Stimulated activated CD8-positive, alpha-beta memory T cell treated with anti-CD3 and anti-CD28 coated beads, Interleukin-12 subunit alpha, Interleukin-12 subunit beta, amount 100 ng/mL, for 24 hours (primary cell): ENCODE measurements around the gene ANKMY1.
A peak's percentile ranks its signal among the peaks of the same experiment; 100 is the strongest.
"Not testable (repeated sequence)": the region's sequence is repeated elsewhere in the genome, so short reads cannot be mapped to it uniquely, and the experiment has no call there.

Experiments used
- DNase-seq: peaks from one replicate; pipeline ENCODE4 v3.0.0-alpha.2; 2020; ENCODE audit errors: extremely low read depth

ANKMY1 gene

DNA sequence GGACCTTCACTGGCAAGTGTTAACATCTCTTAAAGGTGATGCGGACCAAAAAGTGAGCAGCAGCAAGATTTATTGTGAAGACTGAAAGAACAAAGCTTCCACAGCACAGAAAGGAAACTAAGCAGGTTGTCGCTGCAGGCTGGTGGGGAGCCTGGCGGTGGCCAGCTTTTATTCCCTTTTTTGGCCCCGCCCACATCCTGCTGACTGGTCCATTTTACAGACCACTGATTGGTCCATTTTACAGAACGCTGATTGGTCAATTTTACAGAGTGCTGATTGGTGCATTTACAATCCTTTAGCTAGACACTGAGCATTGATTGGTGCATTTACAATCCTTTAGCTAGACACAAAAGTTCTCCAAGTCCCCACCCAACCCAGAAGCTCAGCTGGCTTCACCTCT lies 35.9 kb downstream of the ANKMY1 start:
- not testable (repeated sequence) for DNase-seq

DNA sequence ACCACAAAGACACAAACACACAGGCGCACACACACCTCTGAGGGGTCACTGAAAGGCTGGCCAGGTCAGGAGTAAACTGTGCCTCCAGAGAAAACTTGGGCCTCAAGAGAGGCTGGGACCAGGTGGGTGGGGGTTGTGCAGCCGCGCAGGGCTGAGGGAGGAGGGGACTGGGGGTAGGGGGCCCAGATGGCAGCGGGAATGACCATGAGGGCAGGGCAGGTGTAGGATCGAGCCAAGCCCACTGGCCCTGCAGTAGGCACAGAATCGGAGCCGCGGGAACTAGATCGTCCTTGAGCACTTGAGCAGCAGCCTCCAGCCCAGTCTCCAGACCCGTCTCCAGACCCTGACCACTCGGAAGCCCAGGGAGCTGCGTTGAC lies 36.8 kb downstream of the ANKMY1 start:
- no peak for DNase-seq

- no peak for DNase-seq
Measured at GRCh38 chr2:240520130-240520973, 37.4 kb downstream of the ANKMY1 start.

DNA sequence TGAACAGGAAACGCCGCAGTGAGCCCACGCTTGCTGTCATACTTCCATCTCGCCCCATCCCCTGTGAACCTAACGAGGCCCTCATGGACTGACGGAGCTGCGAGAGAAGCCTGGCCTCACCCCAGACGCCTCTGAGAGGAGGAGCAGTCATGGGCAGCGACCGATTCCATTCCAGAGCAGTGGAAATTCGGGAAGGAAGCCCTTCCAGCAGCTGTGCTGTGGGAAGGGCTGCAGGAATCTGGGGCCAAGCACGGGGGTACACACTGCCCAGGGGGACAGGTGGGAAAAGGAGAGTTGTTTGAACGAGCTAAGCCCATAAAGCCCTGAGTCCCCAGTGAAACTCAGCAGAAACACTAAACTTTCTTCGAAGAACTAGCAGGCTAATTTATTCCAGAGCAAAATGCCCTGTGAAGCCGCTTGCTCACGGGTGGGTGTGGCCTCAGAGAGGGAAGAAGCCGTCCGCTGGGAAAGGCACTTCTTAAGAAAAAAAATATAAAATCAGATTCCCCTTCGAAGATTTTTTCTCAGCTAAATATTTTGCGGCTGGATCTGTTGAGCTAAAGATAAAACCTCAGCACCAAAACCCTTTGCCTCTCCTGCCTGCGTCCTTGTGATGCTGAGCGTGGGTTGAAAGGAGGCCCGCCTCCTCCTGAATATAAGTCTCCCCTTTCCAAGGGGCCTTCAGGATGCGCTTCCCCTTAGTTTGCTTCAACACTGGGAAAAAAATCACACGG lies 38.2 kb downstream of the ANKMY1 start:
- DNase-seq: no peak

- no peak for DNase-seq
Measured at GRCh38 chr2:240518981-240519380, 38.8 kb downstream of the ANKMY1 start.

DNA sequence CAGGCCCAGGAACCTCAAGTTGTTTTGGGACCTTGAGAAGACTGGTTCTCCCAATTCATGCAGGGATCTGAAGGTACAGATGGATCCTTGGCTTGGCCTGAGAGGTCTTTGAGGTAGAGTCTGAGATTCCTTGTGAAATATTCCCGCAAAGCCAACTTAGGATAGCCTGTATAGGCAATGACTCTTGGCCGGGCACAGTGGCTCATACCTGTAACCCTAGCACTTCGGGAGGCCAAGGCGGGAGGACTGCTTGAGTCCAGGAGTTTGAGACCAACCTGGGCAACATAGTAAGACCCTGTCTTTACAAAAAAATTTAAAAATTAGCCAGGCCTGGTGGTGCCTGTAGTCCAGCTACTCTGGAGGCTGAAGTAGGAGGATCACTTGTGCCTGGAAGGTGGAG lies 40.4 kb downstream of the ANKMY1 start:
- DNase-seq: no peak

GRCh38 chr2:240514631-240515030 lies 43.2 kb downstream of the ANKMY1 start:
- DNase-seq: no peak

DNA sequence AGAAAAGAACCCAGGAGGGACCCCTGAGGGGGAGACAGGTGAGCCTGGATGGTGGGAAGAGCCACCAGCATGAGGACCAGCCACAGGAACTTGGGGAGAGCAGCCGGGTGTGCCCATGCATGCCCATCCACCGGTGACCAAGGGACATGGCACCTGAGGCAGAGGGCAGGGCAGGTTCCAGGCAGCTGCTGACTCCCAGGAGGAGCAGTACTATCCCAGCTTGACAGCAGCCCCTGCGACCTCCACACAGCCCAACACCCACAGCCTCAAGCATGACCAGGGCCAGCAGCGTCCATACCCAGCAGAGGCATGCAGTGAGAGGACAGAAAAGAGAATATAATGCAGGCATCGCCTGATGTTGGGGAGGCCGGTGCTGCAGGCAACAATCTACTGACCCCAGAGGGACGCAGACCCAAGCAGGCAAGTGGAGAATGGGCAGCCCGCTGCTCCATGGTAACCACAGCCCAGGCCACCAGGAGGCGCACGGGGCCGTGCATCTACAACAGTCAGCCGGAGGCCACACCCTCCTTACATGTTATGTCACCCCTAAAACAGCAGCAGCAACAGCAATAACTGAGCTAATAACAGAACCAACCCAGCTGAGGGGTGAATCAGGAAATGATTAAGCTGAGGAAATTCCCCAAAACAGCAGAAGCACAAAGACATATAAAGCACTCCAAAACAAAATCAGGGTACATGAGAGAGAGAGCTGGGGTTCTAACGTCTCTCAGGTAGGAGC lies 44.1 kb downstream of the ANKMY1 start:
- peak; percentile 47 for DNase-seq

DNA sequence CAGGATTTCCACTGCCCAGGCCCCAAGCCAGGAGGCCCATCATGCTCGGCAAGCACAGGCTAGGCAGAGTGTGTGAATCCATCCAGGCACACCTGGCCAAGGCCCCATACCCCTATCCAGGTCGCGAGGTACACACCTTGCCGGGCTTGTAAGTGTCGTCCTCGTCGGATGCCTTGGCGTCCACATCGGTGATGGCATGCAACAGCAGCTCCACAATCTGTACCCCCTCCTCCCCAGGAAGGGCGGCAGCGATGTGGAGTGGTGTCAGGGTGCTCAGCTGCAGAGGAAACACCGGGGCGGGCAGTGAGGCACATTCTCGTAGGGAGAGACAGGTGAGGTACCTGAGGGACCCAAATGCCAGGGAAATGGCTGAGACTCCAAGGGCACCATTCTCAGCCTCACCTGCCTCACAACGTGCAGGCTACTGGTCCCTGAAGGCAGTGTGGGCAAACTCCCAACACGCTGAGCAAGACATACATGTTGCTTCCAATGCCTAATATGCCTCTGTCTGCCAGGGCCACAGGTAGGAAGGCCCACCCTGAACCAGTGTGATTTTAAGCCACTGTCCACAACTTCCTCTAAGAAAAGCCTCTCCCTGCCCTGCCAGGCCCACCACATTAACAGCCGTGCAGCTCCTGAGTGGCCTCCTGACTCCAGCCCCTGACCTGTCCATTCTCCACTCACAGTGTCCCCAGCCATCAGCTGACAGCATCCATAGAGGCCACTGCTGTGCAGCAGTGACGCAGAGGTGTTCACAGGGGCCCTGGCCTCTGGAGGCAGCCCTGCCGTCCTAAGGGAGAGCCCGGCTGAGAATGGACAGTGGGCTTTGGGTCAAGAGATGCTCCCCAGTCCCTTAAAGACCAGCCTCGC lies 44.9 kb downstream of the ANKMY1 start:
- DNase-seq: no peak

- no peak for DNase-seq
Measured at GRCh38 chr2:240512109-240512485, 45.7 kb downstream of the ANKMY1 start.

- no peak for DNase-seq
Measured at GRCh38 chr2:240511351-240512108, 46.3 kb downstream of the ANKMY1 start.

DNA sequence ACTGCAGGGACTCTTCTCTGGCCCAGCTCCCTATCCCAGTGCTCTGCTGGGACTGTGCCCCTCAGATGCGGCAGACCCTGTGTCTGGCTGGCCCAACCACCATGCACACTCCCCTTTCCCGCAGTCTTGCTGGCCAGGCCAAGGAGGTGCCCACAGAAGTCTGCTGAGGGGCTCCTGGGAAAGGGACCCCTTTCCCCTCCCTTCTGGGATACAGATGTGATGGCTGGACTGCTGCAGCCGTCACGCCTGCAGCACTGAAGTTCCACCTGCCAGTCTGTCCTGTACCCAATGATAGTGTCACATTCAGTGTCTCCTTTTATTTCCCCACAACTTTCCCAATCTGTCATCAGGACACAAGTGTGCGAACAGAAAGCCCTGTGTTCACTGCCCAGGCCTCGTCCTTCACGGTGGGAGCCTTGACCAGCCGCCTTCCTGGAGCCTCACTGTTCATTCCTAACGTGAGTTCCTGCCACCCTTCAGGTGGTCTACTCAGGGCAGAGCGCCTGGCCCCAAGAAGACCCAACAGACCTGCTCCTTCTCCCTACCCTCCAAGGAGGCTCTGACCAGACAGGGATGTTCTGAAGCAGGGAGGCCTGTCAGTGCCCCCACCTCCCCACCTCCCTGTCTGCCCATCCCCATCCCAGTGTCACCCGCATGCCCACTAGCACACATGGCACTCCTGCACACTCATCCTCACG lies 47.1 kb downstream of the ANKMY1 start:
- no peak for DNase-seq

GRCh38 chr2:240509667-240510512 lies 47.9 kb downstream of the ANKMY1 start:
- no peak for DNase-seq

- DNase-seq: no peak
Measured at GRCh38 chr2:240508832-240509545, 48.8 kb downstream of the ANKMY1 start.

DNA sequence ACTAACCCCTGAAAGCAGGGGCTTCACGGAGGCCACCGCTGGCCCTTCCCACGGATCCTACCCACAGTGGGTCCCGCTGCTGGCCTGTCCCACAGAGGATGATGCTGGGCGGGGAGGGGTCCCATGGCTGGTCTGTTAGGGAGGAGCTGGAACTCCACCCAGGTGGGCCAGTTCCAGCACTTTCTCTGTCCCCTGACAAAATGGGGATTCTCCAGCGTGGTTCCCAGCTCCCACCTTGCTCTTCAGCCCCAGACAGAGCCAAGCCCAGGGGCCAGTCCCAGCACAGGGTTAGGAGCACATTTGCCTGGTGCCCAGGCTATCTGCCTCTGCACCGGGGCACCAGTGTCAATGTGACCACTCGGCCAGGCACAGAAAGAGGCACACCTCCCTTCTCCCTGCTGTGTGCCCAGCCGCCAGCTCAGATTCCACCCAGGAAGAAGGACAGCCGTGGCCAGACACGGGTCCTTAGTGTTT lies 50.0 kb downstream of the ANKMY1 start:
- DNase-seq: no peak

- no peak for DNase-seq
Measured at GRCh38 chr2:240507060-240507777, 50.6 kb downstream of the ANKMY1 start.

DNA sequence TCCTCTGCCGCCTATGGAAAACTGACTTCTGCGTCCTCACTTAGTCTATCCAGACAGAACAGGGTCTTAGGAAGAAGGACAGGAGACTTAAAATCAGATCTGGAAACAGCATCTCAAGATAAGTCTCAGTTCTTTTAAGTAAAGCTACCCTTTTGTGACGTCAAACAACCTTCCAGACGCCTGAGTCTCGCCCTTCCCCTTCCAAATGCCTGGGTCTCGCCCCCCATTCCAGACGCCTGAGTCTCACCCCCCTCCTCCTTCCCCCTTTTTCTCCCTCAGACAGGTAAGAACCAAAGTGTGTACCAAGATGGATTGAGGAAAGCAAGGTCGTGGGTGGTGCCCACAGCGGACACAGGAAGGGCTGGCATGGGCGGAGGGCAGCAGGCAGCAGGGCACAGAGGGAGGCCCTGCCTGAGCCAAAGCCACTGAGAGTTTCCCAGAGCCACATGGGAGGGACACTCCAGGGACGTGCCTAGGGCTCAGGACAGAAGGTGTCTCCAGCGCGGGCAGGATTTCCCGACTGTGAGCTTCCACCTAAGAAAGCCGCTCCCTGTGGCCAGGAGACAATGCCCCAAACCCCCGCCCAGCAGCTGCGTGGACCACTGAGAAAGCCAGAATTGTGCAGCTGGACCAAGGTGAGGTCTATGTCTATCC lies 51.3 kb downstream of the ANKMY1 start:
- no peak for DNase-seq
